A673 (cell line): ENCODE data around the gene MALAT1. TPM values are rescaled to one million over a fixed set of nuclear protein-coding genes. Genes with fewer than 3 reads are reported as not detected.

ENCODE experiments used
- BruUV-seq: library from RNA; stranded (reverse); fragments of 400-500 nt; replicated peaks from 2 replicates; lab custom pipeline; 2021; lab: Mats Ljungman, UMichigan
- CTCF ChIA-PET: fragments of 300-600 bp; sonication (Branson Sonifier 250); formaldehyde crosslinking; loops from one replicate; lab custom pipeline; 2022; ENCODE audit warnings: antibody characterized with exemption; lab: Charles Lee
- POLR2A ChIA-PET: fragments of 300-600 bp; sonication (Branson Sonifier 250); formaldehyde crosslinking; loops from one replicate; lab custom pipeline; 2022; ENCODE audit warnings: antibody characterized with exemption; ENCODE audit not compliant: low non-redundant PET; lab: Charles Lee
- DNase-seq: peaks from one replicate; pipeline ENCODE4 v3.0.0-alpha.2; 2015; ENCODE audit warnings: low spot score
- H3K27ac ChIP-seq: fragments of 200-600 bp; sonication (generic); 2 replicates; pipeline ENCODE4 v1.5.1; 2016; ENCODE audit warnings: mixed run types, low read depth, mild to moderate bottlenecking, mixed read lengths, antibody characterized with exemption, low read length; ENCODE audit not compliant: poor library complexity, severe bottlenecking
- H3K27me3 ChIP-seq: fragments of 200-600 bp; sonication (generic); replicated peaks from 2 replicates; pipeline ENCODE4 v1.6.1; 2017; ENCODE audit warnings: mixed run types, low read depth, mild to moderate bottlenecking, mixed read lengths, antibody characterized with exemption, low read length; ENCODE audit not compliant: insufficient read depth, poor library complexity
- H3K36me3 ChIP-seq: fragments of 200-600 bp; sonication (generic); 2 replicates; pipeline ENCODE4 v1.6.1; 2016; ENCODE audit warnings: mixed run types, mild to moderate bottlenecking, mixed read lengths, antibody characterized with exemption, low read length; ENCODE audit not compliant: insufficient read depth, poor library complexity, severe bottlenecking
- H3K4me1 ChIP-seq: fragments of 200-600 bp; sonication (generic); 2 replicates; pipeline ENCODE4 v1.6.1; 2017; ENCODE audit warnings: mixed run types, mild to moderate bottlenecking, mixed read lengths, antibody characterized with exemption, low read length; ENCODE audit not compliant: insufficient read depth, poor library complexity, severe bottlenecking
- H3K4me3 ChIP-seq: fragments of 200-600 bp; sonication (generic); 2 replicates; pipeline ENCODE4 v1.5.1; 2016; ENCODE audit warnings: low read depth, mixed run types, mild to moderate bottlenecking, mixed read lengths, low read length; ENCODE audit not compliant: poor library complexity, severe bottlenecking
- H3K9me3 ChIP-seq: fragments of 200-600 bp; sonication (generic); 2 replicates; pipeline ENCODE4 v1.6.1; 2016; ENCODE audit warnings: mixed run types, low read depth, mild to moderate bottlenecking, mixed read lengths, antibody characterized with exemption, low read length; ENCODE audit not compliant: poor library complexity, severe bottlenecking
- CTCF ChIP-seq: fragments of 300-800, 200-600 bp; sonication (generic); conservative IDR thresholded peaks from 2 replicates; pipeline ENCODE4 v1.5.1; 2017; ENCODE audit warnings: low read depth, mild to moderate bottlenecking, antibody characterized with exemption, low read length, moderate library complexity, mixed read lengths
- EZH2 ChIP-seq: fragments of 200-600 bp; sonication (generic); IDR thresholded peaks from 2 replicates; pipeline ENCODE4 v1.6.1; 2017; ENCODE audit warnings: borderline replicate concordance, low read depth, mild to moderate bottlenecking, mixed read lengths, antibody characterized with exemption, low read length; ENCODE audit not compliant: poor library complexity, severe bottlenecking
- intact Hi-C: fragments of 100-400 bp; cut with micrococcal nuclease; formaldehyde crosslinking; loops from one replicate; pipeline ENCODE4 v1.10.0; 2022; ENCODE audit not compliant: unreplicated experiment
- total RNA-seq: library from RNA; stranded (reverse); gene quantifications from 2 replicates; pipeline ENCODE4 v1.2.3, GENCODE V29; 2021

Gene MALAT1
- total RNA-seq, 1 experiment from 2014 or later = 4,586 TPM

DNA sequence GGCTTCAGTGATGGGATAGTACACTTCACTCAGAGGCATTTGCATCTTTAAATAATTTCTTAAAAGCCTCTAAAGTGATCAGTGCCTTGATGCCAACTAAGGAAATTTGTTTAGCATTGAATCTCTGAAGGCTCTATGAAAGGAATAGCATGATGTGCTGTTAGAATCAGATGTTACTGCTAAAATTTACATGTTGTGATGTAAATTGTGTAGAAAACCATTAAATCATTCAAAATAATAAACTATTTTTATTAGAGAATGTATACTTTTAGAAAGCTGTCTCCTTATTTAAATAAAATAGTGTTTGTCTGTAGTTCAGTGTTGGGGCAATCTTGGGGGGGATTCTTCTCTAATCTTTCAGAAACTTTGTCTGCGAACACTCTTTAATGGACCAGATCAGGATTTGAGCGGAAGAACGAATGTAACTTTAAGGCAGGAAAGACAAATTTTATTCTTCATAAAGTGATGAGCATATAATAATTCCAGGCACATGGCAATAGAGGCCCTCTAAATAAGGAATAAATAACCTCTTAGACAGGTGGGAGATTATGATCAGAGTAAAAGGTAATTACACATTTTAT, 4.6 kb downstream of the MALAT1 start:
- Histone ChIP-seq H3K9me3 (no peaks in the 10 kb centered on the region), H3K4me3 (peak overlapping the region; percentile 85), H3K27ac (peak overlapping the region; percentile 9), H3K27me3 (no peaks in the 10 kb centered on the region), H3K36me3 (peaks cover 80% of the 10 kb centered on the region), H3K4me1 (peaks cover 35% of the 10 kb centered on the region)
- DNase-seq = no peak
- intact Hi-C loops = loop anchor here (2.0 kb wide), 1 partner anchor 85 kb away; no protein-coding TSS in a partner anchor
- BruUV-seq = no TSS peak
- ChIA-PET POLR2A (interaction anchor here (0.6 to 4.1 kb wide), 8 partner anchors 11 to 731 kb away, joined by 3 to 17 read pairs (median 6); no protein-coding TSS in a partner anchor), CTCF (interaction anchor here (0.5 to 0.7 kb wide), 2 partner anchors 188 to 253 kb away, joined by 3 to 4 read pairs; no protein-coding TSS in a partner anchor)
- TF ChIP-seq EZH2 = no peak
- TF ChIP-seq CTCF = no peak

GRCh38 chr11:65503949-65504673, 5.3 kb downstream of the MALAT1 start:
- ChIA-PET CTCF (interaction anchor here (0.5 to 0.7 kb wide), 2 partner anchors 189 to 253 kb away, joined by 3 to 4 read pairs; no protein-coding TSS in a partner anchor), POLR2A (interaction anchor here (0.6 to 4.1 kb wide), 13 partner anchors 12 to 732 kb away, joined by 3 to 17 read pairs (median 5); partner anchors contain the start of gene DPF2)
- Histone ChIP-seq H3K9me3 (no peaks in the 10 kb centered on the region), H3K4me3 (peak overlapping the region; percentile 85), H3K27me3 (no peaks in the 10 kb centered on the region), H3K27ac (peak overlapping the region; percentile 72), H3K4me1 (peaks cover 33% of the 10 kb centered on the region), H3K36me3 (peaks cover 80% of the 10 kb centered on the region)
- TF ChIP-seq CTCF = no peak
- TF ChIP-seq EZH2 = no peak
- DNase-seq = no peak
- intact Hi-C loops = loop anchor here (2.0 kb wide), 1 partner anchor 85 kb away; no protein-coding TSS in a partner anchor
- BruUV-seq = no TSS peak

- H3K27me3 ChIP-seq = no peaks in the 10 kb centered on the region
- TSS peak; percentile 0 for BruUV-seq
- peak overlapping the region; percentile 72 for H3K27ac ChIP-seq
- DNase-seq = no peak
- POLR2A ChIA-PET = interaction anchor here (0.6 to 4.1 kb wide), 8 partner anchors 13 to 236 kb away, joined by 3 to 17 read pairs (median 4); partner anchors contain the start of gene DPF2
- CTCF ChIA-PET = interaction anchor here (1.0 to 1.1 kb wide), 2 partner anchors 79 to 89 kb away, joined by 3 read pairs; no protein-coding TSS in a partner anchor
- TF ChIP-seq EZH2 (no peak), CTCF (no peak)
- intact Hi-C loops = no loop called here
- H3K4me3 ChIP-seq = peak overlapping the region; percentile 85
- H3K36me3 ChIP-seq = peaks cover 75% of the 10 kb centered on the region
- no peaks in the 10 kb centered on the region for H3K9me3 ChIP-seq
- H3K4me1 ChIP-seq = peaks cover 33% of the 10 kb centered on the region
Observed at GRCh38 chr11:65504674-65505465, 6.0 kb downstream of the MALAT1 start.
